Rectal smooth muscle tissue (tissue), 1 donor: ENCODE data around the gene LRRC72.
"Not testable (repeated sequence)": the region's sequence is repeated elsewhere in the genome, so short reads cannot be mapped to it uniquely, and the experiment has no call there.

Source experiments
- H3K27ac ChIP-seq: one replicate; pipeline ENCODE4 v1.7.0; 2013; ENCODE audit warnings: low read depth, low read length, inconsistent platforms
- H3K27me3 ChIP-seq: one replicate; pipeline ENCODE4 v1.7.0; 2013; ENCODE audit warnings: low read length; ENCODE audit not compliant: control insufficient read depth, insufficient read depth
- H3K36me3 ChIP-seq: one replicate; pipeline ENCODE4 v1.7.0; 2013; ENCODE audit warnings: low read length; ENCODE audit not compliant: control insufficient read depth, insufficient read depth
- H3K4me1 ChIP-seq: one replicate; pipeline ENCODE4 v1.7.0; 2013; ENCODE audit warnings: low read length; ENCODE audit not compliant: control insufficient read depth, insufficient read depth
- H3K4me3 ChIP-seq: one replicate; pipeline ENCODE4 v1.7.0; 2013; ENCODE audit warnings: low read length
- H3K9ac ChIP-seq: one replicate; pipeline ENCODE4 v1.7.0; 2013; ENCODE audit warnings: low read length

Gene LRRC72

GRCh38 chr7:16589881-16590280 lies 63.3 kb downstream of the LRRC72 start:
- Histone ChIP-seq H3K27me3 (no peaks in the 10 kb centered on the region), H3K4me3 (no peak overlapping the region), H3K36me3 (no peaks in the 10 kb centered on the region), H3K4me1 (no peaks in the 10 kb centered on the region), H3K27ac (no peak overlapping the region), H3K9ac (no peak overlapping the region)

- Histone ChIP-seq H3K4me3 (no peak overlapping the region), H3K27me3 (no peaks in the 10 kb centered on the region), H3K36me3 (no peaks in the 10 kb centered on the region), H3K4me1 (no peaks in the 10 kb centered on the region), H3K27ac (no peak overlapping the region), H3K9ac (no peak overlapping the region)
These were observed 63.8 kb downstream of the LRRC72 start for GRCh38 chr7:16590424-16590823.

- H3K27ac ChIP-seq = no peak overlapping the region
- no peaks in the 10 kb centered on the region for H3K4me1 ChIP-seq
- H3K4me3 ChIP-seq = no peak overlapping the region
- H3K9ac ChIP-seq = no peak overlapping the region
- H3K27me3 ChIP-seq = no peaks in the 10 kb centered on the region
- no peaks in the 10 kb centered on the region for H3K36me3 ChIP-seq
These were observed 65.8 kb downstream of the LRRC72 start for GRCh38 chr7:16592395-16592794.

DNA sequence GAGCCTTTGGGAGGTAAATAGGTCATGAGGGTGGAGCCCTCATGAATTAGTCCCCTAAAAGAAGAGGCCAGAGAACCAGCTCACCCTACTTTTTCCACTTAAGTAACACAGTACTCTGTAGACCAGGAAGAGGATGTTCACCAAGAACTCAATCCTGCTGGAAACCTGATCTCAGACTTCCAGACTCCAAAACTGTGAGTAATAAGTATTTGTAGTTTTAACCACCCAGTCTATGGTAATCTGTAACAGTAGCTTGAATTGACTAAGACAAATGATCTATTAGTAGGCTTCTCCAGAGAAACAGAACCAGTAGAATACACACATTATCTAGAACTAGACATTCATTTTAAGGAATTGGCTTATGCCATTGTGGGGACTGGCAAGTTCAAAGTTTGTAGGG lies 67.4 kb downstream of the LRRC72 start:
- Histone ChIP-seq H3K9ac (no peak overlapping the region), H3K27ac (no peak overlapping the region), H3K36me3 (no peaks in the 10 kb centered on the region), H3K4me3 (no peak overlapping the region), H3K4me1 (no peaks in the 10 kb centered on the region), H3K27me3 (no peaks in the 10 kb centered on the region)

DNA sequence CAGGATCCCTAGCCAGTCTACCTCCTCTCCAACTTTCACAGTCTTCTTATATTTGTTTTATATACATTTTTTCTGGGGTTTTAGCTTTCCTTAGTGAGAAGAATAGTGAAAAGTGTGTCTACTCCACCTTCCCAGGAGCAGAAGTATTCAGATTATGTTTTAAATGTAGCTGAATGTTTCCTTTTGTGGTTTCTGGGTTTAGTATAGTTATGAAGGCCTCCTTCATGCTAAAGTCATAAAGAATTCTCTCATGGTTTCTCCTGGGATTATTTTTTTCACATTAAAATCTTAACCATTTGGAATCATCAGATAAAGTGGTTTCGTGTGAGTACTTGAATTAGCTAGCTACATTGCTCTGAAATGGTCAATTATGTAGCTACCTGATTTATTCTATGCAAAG lies 68.1 kb downstream of the LRRC72 start:
- no peak overlapping the region for H3K4me3 ChIP-seq
- no peak overlapping the region for H3K9ac ChIP-seq
- no peaks in the 10 kb centered on the region for H3K27me3 ChIP-seq

GRCh38 chr7:16595596-16595995 lies 69.0 kb downstream of the LRRC72 start:
- H3K27ac ChIP-seq = not testable (repeated sequence)

More for the DNA sequence above, 68.1 kb downstream of the LRRC72 start:
- H3K4me1 ChIP-seq = no peaks in the 10 kb centered on the region
- H3K27ac ChIP-seq = no peak overlapping the region
- H3K36me3 ChIP-seq = no peaks in the 10 kb centered on the region

DNA sequence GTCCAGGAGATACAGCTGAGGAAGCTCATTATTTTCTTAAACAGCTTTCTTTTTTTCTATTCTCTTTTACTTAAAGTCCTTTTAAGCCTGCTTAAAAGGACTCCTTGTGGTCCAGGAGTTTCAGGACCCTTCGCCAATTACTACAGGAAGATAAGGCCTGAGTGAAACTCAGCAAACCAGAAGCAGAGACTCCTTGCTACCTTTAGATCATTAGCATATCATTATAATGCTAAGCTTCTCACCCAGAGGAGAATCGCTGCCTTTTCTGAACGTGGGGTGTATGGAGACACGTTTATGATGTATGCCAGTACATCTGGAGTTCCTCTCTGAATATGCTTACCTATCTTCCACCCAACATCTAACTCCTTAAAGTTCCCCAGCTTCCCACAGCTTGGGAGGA lies 71.4 kb downstream of the LRRC72 start:
- H3K27me3 ChIP-seq = no peaks in the 10 kb centered on the region
- H3K36me3 ChIP-seq = peaks cover 4% of the 10 kb centered on the region
- no peak overlapping the region for H3K27ac ChIP-seq
- no peak overlapping the region for H3K9ac ChIP-seq
- H3K4me3 ChIP-seq = no peak overlapping the region
- no peaks in the 10 kb centered on the region for H3K4me1 ChIP-seq

More at GRCh38 chr7:16595596-16595995, 69.0 kb downstream of the LRRC72 start:
- H3K36me3 ChIP-seq, H3K9ac ChIP-seq, H3K27me3 ChIP-seq, H3K4me1 ChIP-seq, H3K4me3 ChIP-seq: not testable (repeated sequence)

- peaks cover 8% of the 10 kb centered on the region for H3K36me3 ChIP-seq
- H3K4me3 ChIP-seq = no peak overlapping the region
- H3K9ac ChIP-seq = no peak overlapping the region
- no peak overlapping the region for H3K27ac ChIP-seq
- H3K27me3 ChIP-seq = no peaks in the 10 kb centered on the region
- no peaks in the 10 kb centered on the region for H3K4me1 ChIP-seq
These were observed 73.2 kb downstream of the LRRC72 start for GRCh38 chr7:16599860-16600259.

GRCh38 chr7:16603633-16604032 lies 77.0 kb downstream of the LRRC72 start:
- no peaks in the 10 kb centered on the region for H3K4me1 ChIP-seq
- no peak overlapping the region for H3K27ac ChIP-seq
- no peaks in the 10 kb centered on the region for H3K27me3 ChIP-seq
- peaks cover 8% of the 10 kb centered on the region for H3K36me3 ChIP-seq
- no peak overlapping the region for H3K4me3 ChIP-seq
- no peak overlapping the region for H3K9ac ChIP-seq

DNA sequence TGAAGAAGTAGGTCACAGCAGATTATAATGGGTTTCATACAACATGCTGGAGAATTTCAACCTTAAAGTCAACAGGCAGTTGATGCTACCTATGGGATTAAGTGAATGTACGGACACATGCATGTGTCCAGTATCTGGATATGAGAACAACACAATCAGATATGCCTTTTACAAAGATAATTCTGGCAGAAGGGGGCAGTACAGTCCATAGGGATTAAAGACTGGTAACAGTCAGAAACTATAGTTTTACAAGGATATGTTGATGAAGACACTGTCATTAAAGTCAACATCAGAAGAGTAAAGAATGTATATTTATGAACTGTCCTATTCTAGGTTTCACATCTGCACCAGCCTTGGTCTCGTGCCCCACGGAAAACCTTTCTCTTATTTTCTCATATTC lies 77.4 kb downstream of the LRRC72 start:
- H3K27ac ChIP-seq = no peak overlapping the region
- peaks cover 8% of the 10 kb centered on the region for H3K36me3 ChIP-seq

GRCh38 chr7:16606704-16607103 lies 80.1 kb downstream of the LRRC72 start:
- Histone ChIP-seq H3K9ac (no peak overlapping the region), H3K4me3 (no peak overlapping the region), H3K36me3 (peaks cover 5% of the 10 kb centered on the region), H3K27me3 (no peaks in the 10 kb centered on the region), H3K4me1 (no peaks in the 10 kb centered on the region), H3K27ac (no peak overlapping the region)

More for the DNA sequence above, 77.4 kb downstream of the LRRC72 start:
- Histone ChIP-seq H3K4me1 (no peaks in the 10 kb centered on the region), H3K9ac (no peak overlapping the region), H3K27me3 (no peaks in the 10 kb centered on the region), H3K4me3 (no peak overlapping the region)

DNA sequence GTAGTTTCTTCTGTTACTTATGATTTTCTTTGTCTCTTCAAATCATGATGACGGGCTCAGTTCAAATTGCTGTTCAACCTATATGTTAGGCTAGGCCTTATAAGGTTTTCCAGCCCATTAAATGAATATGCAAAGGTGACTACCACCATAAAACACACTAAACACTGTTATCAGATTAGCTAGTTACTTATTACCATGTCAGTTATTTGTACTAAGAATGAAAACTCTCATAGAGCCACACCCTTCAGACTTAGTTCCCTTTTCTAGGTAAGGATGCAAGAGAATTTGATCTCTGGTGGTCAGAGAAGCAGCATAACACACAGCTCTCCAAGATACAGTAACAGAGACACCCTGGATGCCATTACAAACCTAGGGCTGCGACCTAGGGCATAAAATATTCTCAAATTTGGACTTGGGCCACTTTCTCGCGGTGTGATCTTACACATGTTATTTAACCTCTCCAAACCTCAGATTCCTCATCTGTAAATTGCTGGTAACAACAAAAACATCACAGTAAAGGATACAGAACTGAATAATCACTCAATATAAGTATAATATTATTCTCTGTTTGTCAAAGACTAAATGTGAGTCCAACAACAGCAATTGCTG lies 83.3 kb downstream of the LRRC72 start:
- Histone ChIP-seq H3K4me1 (no peaks in the 10 kb centered on the region), H3K4me3 (no peak overlapping the region), H3K9ac (no peak overlapping the region), H3K27me3 (no peaks in the 10 kb centered on the region), H3K27ac (no peak overlapping the region), H3K36me3 (peaks cover 2% of the 10 kb centered on the region)

- H3K9ac ChIP-seq = no peak overlapping the region
- no peak overlapping the region for H3K27ac ChIP-seq
- H3K4me1 ChIP-seq = no peaks in the 10 kb centered on the region
- no peaks in the 10 kb centered on the region for H3K27me3 ChIP-seq
- peaks cover 2% of the 10 kb centered on the region for H3K36me3 ChIP-seq
- no peak overlapping the region for H3K4me3 ChIP-seq
These were observed 85.1 kb downstream of the LRRC72 start for GRCh38 chr7:16611711-16612110.
